Measurements from ENCODE around the gene TSC22D3.

GRCh38 chrX:107750263-107750662 is 25.3 kb downstream of the TSC22D3 start:
- TF ChIP-seq, protein P1, sequence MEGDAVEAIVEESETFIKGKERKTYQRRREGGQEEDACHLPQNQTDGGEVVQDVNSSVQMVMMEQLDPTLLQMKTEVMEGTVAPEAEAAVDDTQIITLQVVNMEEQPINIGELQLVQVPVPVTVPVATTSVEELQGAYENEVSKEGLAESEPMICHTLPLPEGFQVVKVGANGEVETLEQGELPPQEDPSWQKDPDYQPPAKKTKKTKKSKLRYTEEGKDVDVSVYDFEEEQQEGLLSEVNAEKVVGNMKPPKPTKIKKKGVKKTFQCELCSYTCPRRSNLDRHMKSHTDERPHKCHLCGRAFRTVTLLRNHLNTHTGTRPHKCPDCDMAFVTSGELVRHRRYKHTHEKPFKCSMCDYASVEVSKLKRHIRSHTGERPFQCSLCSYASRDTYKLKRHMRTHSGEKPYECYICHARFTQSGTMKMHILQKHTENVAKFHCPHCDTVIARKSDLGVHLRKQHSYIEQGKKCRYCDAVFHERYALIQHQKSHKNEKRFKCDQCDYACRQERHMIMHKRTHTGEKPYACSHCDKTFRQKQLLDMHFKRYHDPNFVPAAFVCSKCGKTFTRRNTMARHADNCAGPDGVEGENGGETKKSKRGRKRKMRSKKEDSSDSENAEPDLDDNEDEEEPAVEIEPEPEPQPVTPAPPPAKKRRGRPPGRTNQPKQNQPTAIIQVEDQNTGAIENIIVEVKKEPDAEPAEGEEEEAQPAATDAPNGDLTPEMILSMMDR (IDR thresholded peaks at IDR 0.05) = no peak
- no peak for TF ChIP-seq POLR2A (IDR thresholded peaks at IDR 0.05)
